NCI-H1694 (cell line): Measurements from ENCODE around the gene HLF.
A peak's percentile ranks its signal among the peaks of the same experiment; 100 is the strongest.

ENCODE experiments used
- DNase-seq: peaks from one replicate; lab custom pipeline; 2025; lab: John Stamatoyannopoulos, UW

HLF gene

DNA sequence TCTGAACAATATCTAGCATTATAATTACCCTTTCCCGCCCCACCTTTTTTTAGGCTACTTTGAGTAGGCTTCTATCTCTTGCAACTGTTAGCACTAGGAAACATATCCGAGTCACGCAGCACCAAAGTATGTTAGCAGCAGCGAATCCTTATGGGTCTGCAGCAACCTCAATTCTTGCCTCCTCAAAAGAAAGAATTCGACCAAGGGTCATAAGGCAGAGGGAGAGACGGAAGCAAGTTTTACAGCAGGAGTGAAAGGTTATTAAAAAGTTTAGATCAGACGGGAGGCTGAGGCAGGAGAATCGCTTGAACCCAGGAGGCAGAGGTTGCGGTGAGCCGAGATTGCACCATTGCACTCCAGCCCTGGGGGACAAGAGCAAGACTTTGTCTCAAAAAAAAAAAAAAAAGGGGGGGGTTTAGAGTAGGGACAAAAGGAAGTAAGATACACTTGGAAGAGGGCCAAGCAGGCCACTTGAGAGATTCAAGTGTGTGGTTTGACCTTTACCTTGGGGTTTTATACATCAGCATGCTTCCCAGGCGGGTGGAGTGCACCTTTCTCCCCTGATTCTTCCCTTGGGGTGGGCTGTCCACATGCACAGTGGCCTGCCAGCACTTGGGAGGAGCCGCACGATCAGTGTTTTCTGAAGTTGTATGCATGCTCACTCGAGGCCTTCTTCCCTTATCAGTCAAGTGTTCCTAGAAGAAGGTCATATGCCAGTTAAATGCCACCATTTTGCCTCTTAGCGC, 67.7 kb downstream of the HLF start:
- DNase-seq = no peak

DNA sequence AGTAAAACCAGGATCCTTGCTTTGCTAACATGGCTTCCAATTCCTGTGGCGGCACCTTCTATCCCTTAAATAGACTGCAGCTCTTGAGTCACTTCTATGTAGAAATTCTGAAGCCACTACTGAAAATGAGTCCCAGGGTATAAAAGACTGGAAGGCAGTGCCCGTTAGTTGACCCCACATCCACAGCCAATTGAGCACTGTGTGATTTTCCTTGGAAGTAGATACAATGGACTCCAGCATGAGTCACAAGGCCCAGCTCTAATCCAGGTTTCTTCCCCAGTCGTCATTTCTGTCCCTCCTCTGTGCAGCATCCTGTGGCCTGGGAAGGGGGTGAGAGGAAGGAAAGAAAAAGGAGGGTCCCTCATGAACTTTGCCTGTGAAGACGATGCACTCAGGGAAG, 69.5 kb downstream of the HLF start:
- no peak for DNase-seq

DNA sequence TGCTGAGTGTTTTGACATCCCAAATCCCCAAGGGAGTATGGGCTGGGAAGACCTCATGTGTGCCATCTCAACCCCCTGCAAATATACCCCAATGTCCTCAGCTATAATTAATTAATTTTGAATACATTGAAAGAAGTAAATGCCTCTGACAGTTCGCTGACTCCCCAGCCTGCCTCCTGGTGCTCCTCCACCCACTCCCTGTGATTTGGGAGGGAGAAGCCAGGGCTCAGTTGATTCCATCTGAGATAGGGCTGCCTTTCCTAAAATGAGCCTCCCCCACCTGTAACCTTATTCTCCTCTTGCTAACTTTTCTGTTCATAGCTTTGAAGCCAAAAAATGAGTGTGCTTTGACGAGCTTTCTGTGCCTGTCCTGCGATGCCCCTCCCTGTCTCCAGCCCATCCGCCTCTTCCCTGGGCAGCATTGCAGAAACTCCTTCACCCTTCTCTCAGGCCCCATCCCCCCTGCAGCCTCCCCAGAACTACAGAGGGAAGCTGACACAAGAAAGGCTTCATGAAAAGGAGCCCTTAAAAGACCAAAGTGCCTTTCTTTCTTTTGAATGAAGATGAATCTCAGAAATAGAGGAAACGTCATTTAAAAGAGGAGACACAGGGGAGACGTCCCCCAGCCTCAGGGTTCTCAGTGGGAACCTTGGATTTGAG, 70.3 kb downstream of the HLF start:
- DNase-seq = no peak

DNA sequence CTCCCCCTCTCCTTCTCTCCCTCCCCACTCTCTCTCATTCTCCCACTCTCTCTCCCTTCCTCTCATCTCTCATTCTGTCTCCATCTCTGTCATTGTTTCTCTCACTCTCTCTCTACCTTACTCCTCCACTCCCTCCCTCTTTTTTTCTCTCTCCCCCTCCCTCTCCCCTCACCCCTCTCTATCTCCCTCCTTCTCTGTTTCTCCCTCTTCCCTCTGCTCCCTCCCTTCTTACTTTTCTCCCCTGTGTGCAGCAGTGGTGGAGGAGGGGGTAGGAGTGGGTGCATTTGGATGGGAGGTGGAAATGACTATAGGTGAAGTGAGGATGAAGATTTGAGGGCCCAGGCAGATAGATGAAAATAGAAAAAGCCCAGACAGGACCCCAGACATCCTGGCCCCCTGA, 70.9 kb downstream of the HLF start:
- no peak for DNase-seq

DNA sequence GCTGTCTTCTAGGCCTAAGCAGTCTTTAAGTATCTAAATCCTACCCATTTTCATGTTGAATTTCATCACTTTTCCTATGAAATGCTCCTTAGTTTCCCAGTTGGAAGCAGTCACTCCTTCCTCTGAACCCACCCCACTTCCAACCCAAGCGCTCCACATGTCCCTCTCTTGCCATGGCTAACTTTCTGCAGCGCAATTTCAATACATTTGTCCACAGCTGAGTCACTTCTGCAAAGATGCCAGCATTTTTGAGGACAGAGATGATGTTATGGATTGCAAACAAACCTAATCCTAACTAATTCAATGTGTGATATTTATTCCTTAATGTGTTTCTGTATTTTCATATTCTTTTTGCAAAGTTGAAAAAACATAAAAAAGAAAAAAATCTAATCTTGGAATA, 71.7 kb downstream of the HLF start:
- DNase-seq = no peak

DNA sequence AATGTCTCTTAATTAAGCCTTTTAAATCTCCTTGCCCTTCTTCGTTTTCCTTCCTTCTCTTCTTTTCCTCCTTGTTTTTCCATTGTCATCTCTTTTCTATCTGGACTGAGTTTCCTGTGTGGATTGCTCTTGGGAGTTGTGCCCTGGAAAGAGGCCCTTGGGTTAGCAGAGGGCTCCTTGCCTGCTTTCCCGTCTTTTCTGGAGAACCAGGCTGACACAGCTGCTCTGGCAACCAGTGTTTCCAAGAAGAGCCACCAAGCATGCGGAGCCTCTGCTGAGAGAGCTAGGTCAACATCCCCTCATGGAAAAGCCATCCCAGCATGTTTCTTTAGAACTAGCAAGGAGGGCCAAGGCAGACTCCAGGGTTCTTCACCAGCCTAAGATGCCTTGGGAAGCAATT, 75.4 kb downstream of the HLF start:
- DNase-seq = no peak

DNA sequence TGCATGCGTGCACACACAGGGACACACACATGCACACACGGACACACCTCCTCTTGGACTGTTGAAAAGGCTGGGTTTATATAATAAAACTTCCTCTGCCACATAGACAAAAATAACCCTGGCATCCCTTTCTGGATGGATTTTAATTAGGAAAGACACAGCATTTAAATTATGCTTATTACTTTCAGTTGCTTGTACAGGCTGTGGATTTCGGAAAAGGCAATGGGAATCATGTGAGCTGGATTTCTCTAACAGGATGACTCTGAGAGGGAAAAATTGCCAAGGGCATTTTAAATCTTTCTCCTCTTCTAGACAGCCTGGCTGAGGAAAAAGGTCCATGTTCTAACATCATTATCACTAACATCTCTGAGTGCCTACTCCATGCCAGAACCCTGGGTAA, 75.9 kb downstream of the HLF start:
- no peak for DNase-seq

DNA sequence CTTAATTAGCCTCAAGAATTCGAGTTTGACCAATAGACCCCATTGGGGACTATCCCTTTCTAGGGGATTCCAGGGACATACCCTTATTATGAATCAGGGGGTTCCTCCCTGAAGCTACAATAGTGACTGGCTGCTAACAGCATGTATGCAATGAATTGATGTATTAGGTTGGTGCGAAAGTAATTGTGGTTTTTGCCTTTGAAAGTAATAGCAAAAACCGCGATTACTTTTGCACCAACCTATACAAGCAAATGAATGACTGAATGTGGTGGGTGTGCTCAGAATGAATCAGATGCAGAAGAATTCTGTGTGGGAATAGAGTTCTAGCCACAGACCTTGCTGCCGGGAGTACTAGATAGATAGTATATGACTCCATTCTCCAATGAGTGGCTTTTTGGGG, 76.7 kb downstream of the HLF start:
- no peak for DNase-seq

DNA sequence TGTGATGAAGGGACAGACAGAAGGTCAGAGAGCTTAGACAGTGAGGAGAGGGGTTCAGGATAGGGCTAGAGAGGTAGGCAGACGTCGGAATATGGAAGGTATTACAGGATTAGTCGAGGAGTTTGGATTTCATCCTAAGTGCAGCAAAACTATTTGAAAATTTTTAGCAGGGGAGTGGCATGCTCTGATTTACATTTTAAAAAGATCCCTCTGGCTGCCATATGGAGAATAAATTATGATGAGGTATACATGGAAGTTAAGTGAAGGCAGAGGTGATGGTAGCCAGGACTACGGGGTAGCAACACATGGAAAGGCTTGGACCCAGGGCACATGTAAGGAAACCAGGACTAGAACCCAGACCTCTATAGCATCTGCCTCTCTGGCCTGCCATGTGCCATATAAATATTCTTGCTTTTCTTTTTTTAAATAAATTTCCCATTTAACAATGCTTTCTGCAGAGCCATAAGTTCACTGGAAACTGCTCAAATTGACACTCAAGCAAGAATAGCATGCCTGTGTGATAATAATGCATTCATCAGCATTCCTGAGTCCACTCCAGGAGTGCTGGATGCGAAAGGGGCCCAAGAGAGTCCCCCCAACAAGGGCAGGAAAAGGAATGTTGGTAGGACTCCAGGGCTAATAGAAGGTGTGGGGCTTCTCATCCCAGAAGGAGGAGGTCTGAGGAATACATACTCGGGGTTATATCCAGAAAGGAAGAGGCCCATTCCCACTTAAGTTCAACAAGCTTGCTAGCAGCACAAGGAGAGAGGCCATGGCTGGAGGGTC, 78.2 kb downstream of the HLF start:
- no peak for DNase-seq

DNA sequence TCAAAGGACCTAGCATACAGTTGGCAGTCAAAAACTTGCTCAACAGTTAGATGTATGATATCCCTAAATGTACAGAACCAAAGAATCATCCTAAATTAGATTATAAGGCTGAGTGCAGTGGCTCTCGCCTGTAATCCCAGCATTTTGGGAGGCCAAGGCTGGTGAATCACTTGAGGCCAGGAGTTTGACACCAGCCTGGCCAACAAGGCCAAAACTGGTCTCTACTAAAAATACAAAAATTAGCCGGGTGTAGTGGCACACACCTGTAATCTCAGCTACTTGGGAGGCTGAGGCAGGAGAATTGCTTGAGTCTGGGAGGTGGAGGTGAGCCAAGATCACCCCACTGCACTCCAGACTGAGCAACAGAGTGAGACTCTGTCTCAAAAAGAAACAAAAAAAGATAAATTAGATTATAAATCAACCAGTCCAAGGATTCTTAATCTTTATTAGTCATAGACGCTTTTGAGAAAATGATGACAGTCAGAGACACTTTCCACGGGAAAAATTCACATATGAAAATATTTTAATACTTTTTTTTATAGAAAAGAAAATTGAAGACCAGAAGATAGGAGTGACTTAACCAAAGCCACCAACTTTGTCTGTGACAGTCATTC, 79.2 kb downstream of the HLF start:
- no peak for DNase-seq

DNA sequence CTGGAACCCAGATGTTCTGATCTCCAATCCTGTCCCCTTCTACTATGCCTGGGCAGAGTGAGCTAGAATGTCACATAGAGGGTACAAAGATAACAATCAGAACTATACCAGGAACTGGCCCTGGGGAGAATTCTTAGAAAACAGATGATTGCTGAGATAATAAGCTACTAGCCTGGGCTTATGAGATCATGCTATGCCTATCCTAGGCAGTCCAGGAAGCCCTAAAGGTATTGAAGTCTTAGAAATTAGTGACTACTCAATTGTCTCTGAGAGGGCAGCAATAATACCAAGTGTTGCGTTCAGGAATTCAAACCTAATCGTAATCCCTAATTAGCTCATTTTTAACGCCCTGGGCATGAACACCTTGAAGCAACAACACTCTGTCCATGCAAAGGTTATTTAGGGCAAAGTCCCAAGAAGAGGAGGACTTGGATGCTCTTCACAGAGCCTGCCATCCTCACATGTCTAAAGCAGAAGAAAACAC, 79.8 kb downstream of the HLF start:
- no peak for DNase-seq

DNA sequence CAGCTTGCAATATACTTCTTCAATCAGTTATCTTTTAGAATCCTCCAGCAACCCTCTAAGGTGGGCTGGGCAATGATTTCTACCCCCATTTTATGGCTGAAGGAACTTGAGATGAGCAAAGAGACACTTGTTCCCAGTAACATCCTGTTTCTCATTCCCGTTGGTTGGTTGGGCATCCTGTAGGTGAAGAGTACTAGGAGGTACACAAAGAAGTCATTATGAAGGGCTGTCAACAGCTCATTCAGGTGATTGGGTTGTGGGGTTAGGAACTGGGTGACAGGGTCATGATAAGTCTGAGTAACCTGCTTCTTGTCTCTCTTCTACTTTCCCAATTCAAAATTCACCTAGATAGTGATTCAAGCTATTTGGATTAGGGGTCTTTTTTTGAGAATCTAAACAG, 80.4 kb downstream of the HLF start:
- no peak for DNase-seq

DNA sequence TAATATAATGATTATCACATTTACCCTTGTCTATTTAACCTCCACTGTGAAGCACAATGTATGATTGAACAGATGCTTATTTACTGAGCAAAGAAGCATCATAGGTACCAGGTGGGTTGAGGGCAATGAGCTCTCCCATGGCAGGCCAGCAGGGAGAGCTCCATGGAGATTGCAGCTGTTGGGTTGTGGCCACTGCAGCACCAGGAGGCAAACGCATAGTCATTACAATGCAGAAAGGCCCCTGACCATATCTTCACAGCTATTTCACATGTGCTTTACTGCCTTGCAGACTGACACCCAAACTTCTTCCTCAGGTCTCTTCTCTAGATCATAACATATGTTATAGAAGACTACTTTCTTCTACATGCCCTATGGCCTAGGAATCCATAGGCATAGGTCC, 81.9 kb downstream of the HLF start:
- no peak for DNase-seq

DNA sequence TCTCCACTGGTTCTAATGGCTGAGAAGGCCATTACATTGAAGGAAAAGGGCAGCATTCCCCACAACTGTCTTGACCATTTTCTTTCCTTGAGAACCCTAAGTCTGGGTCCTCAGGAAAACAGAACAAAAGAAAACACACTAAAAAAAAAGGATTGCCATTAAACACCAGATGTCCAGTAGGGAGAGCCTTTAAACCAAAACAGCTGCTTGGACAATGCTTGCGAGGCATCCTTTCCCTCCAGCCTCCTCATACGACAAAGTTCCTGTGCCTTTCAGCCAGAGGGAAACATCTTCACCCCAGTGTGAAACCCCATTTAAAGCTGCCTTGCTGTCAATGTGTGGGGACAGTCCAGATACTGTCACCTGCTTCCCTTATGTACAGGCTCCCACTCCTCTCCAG, 82.6 kb downstream of the HLF start:
- no peak for DNase-seq

DNA sequence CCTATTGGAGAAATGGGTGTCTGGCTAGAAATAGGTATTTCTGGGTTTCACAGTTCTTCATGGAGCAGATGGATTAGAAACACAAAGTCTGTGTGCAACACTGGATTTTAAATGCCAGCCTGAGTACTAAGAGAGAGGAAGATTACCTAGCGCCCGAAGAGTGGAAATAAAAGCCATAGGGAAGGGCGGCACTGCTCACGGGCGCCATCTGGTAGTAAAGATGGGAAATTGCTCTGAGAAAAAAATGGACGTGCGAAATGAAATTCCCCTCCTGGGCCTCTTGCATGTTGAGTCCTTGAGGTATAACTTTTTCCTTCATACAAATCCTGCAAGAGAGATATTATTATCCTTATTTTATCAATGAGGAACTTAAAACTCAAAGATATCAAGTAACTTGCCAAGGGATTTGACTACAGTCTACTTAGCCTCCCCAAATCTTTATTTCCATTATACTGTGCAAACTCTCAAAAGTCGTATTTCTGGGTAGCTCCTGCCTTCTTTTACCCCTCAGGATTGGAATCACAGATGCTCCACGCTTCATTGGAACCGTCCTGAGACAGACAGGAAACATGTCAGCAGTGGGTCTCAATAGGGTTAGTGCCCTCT, 84.1 kb downstream of the HLF start:
- peak; percentile 49 for DNase-seq

DNA sequence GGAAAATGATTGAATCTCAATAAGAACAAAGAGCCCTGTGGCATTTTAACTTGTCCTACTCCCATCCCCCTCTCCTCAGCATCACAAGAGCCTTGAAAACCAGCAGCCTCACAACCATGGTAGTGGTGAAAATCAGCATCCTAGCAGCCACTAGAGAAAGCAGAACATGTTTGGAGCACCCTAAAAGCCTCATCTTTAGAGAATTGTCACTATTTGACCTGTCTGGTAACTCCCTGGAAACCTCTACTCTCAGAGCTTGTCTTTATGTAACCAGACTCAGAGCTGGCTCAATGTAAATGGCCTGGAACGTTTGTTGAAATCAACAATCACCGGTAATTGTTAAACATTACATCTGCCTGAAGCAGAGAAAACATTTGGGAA, 86.1 kb downstream of the HLF start:
- no peak for DNase-seq

DNA sequence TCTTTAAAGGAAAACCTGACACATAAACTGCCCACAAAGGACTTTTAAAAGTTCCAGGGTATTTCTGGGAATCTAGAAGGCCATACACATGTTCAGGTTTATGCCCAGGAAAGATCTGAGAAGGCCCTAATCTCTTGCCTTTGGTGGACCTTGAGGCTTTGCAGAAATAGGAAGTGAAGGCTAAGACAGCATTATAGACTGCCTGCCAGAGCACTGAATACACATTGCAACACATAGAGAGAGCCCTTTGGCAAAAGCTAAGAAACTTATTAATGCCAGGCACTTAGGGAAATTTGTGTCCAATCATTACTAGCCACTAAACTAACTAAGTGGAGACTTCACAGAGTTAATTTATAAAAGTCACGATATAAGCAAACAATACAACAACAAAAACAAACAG, 86.5 kb downstream of the HLF start:
- DNase-seq = no peak

DNA sequence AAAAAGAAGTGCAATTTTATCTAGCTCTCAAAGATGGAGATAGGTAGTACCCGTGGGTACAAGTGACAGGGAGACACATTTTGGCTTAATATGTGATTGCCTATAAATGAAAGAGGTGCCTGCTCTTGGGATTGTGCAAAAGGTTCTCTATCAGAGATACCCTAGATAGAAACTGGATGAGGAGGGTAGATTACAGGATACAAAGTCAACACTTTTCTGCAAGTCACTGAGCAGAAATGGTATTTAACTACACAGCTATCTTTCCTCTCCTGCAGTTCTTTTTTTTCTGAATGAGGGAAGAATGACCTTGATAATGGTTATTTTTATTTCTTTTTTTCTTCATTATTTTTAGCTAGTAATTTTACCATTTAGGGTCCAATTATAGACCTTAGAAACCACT, 89.2 kb downstream of the HLF start:
- no peak for DNase-seq

DNA sequence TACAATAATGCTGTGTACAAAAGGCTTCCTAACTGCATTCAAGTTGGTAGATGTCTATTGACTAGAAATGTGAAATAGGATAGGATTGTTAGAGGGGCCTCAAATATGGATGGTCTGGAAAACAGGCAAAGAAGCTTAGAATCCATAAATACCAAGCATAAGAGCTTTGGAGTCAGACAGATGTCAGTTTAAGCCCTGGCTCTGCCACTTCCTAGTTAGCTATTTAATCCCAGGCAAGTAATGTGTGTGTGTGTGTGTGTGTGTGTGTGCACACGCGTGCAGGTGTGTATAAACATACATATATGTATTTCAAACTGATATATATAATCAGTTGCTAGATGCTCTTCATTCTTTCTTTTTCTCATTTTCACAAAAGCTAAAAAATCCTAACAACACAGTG, 90.2 kb downstream of the HLF start:
- DNase-seq = no peak

DNA sequence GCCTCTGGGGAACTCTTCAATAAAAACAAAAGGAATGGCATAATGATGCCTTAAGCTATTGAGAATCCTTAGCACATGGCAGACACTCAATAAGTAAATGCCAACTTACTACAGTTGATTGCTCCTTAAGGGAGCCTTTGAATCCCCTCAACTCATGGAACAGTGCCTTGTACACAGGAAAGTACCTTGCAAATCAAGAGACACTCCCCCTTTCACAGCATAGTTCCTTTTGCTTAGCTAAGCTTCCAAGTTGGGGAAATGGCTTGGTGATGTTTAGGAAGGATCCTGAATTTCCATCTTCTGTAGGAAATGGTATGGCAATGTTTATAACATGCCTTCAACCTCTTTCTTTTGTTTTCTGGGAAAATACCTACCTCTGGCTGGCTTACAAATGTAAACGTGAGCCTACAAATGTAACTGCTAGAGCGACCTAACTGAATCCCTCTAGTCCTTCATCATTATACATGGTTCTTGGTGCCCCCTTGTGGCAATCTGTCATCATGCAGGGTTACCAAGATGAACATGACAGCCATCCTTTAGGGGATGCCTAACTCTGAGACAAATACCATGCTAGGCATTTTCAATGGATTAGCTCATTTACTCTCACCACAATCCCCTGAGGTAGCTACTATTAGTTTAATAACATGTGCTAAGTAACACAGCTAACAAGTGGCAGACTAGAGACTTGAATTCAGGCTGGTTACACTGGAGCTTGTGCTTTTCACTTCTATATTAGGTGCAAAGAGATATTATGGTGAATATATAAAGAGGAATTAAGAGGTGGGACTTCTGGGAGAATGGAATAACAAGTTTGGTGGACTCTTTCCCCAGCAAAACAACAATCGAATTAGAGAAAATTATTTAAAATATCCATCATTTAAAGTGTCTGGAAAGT, 91.9 kb downstream of the HLF start:
- DNase-seq = peak; percentile 89

DNA sequence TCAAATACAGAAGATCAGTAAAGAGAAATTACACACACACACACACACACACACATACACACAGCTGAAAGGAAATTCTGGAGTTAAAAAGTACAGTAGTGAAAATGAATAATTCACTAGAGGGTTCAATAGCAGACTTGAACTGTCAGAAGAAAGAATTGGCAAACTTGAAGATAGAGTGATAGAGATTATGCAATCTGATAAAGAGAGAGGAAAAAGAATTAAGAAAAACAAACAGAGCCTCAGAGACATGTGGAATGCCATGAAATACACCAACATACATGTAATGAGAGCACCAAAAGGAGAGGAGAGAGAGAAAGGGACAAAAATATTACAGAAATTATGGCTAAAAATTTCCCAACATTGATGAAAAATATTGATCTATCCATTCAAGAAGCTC, 96.2 kb downstream of the HLF start:
- DNase-seq = no peak
